Astrocyte (in vitro differentiated cells and primary cell): Measurements from ENCODE around the gene CROCC. TPM values are rescaled to one million over a fixed set of nuclear protein-coding genes. Genes with fewer than 3 reads are reported as not detected.

ENCODE experiments used
- DNase-seq: peaks from one replicate; pipeline ENCODE4 v3.0.0-alpha.2; 2010; ENCODE audit warnings: low read depth
- FAIRE-seq: peaks from 2 replicates; lab custom pipeline; 2011; peaks lifted over from hg19 to GRCh38; lab: Jason Lieb, UNC
- H2AFZ ChIP-seq: 2 replicates; pipeline ENCODE4 v1.6.0; 2012; ENCODE audit warnings: low read depth, low read length, inconsistent platforms
- H3K27ac ChIP-seq: 2 replicates; pipeline ENCODE4 v1.5.1; 2011; ENCODE audit warnings: low read depth, low read length, inconsistent platforms
- H3K27me3 ChIP-seq: 2 replicates; pipeline ENCODE4 v1.6.0; 2011; ENCODE audit warnings: low read length, inconsistent platforms; ENCODE audit not compliant: insufficient read depth
- H3K36me3 ChIP-seq: 2 replicates; pipeline ENCODE4 v1.5.1; 2011; ENCODE audit warnings: low read length, inconsistent platforms; ENCODE audit not compliant: insufficient read depth
- H3K4me1 ChIP-seq: 2 replicates; pipeline ENCODE4 v1.5.1; 2011; ENCODE audit warnings: low read length, inconsistent platforms; ENCODE audit not compliant: insufficient read depth
- H3K4me2 ChIP-seq: 2 replicates; pipeline ENCODE4 v1.6.0; 2012; ENCODE audit warnings: low read length, inconsistent platforms
- H3K4me3 ChIP-seq: 2 replicates; pipeline ENCODE4 v1.5.1; 2011; ENCODE audit warnings: low read depth, mild to moderate bottlenecking, low read length, inconsistent platforms; ENCODE audit not compliant: insufficient read depth
- H3K79me2 ChIP-seq: 2 replicates; pipeline ENCODE4 v1.6.0; 2012; ENCODE audit warnings: mild to moderate bottlenecking, low read length, inconsistent platforms; ENCODE audit not compliant: insufficient read depth
- H3K9ac ChIP-seq: 2 replicates; pipeline ENCODE4 v1.6.0; 2012; ENCODE audit warnings: mild to moderate bottlenecking, low read length, inconsistent platforms
- H3K9me3 ChIP-seq: 2 replicates; pipeline ENCODE4 v1.5.1; 2012; ENCODE audit warnings: low read depth, mild to moderate bottlenecking, low read length, inconsistent platforms; ENCODE audit not compliant: insufficient read depth
- H4K20me1 ChIP-seq: 2 replicates; pipeline ENCODE4 v1.6.0; 2012; ENCODE audit warnings: low read length, inconsistent platforms; ENCODE audit not compliant: insufficient read depth
- H3K27ac Mint-ChIP-seq: one replicate; pipeline ENCODE4 v1.8.0; 2021; ENCODE audit warnings: mild to moderate bottlenecking, mixed read lengths; ENCODE audit not compliant: unreplicated experiment
- H3K27me3 Mint-ChIP-seq: one replicate; pipeline ENCODE4 v1.8.0; 2021; ENCODE audit warnings: low read depth, mixed read lengths; ENCODE audit not compliant: unreplicated experiment
- H3K36me3 Mint-ChIP-seq: one replicate; pipeline ENCODE4 v1.8.0; 2021; ENCODE audit warnings: low read depth, mixed read lengths; ENCODE audit not compliant: unreplicated experiment
- H3K4me1 Mint-ChIP-seq: one replicate; pipeline ENCODE4 v1.8.0; 2021; ENCODE audit warnings: low read depth, mixed read lengths; ENCODE audit not compliant: unreplicated experiment
- H3K4me3 Mint-ChIP-seq: one replicate; pipeline ENCODE4 v1.8.0; 2021; ENCODE audit warnings: mild to moderate bottlenecking, moderate library complexity, mixed read lengths; ENCODE audit not compliant: unreplicated experiment
- H3K9me3 Mint-ChIP-seq: one replicate; pipeline ENCODE4 v1.8.0; 2021; ENCODE audit warnings: mild to moderate bottlenecking, mixed read lengths; ENCODE audit not compliant: unreplicated experiment
- EZH2 ChIP-seq: IDR thresholded peaks from 2 replicates; pipeline ENCODE4 v1.6.1; 2012; ENCODE audit warnings: mild to moderate bottlenecking, low read length, inconsistent platforms; ENCODE audit not compliant: insufficient read depth
- total RNA-seq: library from RNA; stranded (reverse); gene quantifications from 2 replicates; pipeline ENCODE4 v1.2.1, GENCODE V29; 2021
- TF ChIP-seq, protein P1 (sequence below): IDR thresholded peaks from 2 replicates; pipeline ENCODE4 v1.5.1; 2011; ENCODE audit warnings: low read depth, mild to moderate bottlenecking, inconsistent platforms, low read length, moderate library complexity; ENCODE audit not compliant: insufficient read depth

The CROCC gene
- total RNA-seq, 1 donor from 2014 or later: 12.1 TPM

DNA sequence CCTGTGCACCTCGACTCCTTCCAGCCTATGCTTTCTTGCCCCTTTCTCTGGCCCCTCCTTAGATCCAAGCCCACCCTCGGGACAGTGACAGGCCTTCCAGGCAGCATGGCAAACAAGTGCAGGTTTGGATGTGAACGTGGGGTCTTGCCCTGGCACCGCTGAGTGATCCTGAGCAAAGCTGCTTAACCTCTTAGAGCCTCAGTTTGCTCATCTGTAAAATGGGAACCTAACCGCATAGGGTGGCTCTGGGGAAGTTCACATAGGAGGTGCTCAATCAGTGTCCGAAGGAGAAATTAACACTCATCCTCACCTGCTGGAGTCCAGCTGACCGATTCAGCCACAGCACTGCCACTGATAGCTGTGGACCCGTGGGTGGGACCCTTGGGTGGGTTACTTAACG, 51.5 kb downstream of the CROCC start:
- Histone ChIP-seq H3K4me3 (no peak overlapping the region), H2AFZ (no peak overlapping the region), H3K27ac (no peak overlapping the region), H4K20me1 (peaks cover 60% of the 10 kb centered on the region), H3K27me3 (no peaks in the 10 kb centered on the region), H3K4me1 (peaks cover 10% of the 10 kb centered on the region), H3K79me2 (peaks cover 28% of the 10 kb centered on the region), H3K9ac (no peak overlapping the region), H3K4me2 (no peak overlapping the region), H3K36me3 (peaks cover 7% of the 10 kb centered on the region), H3K9me3 (no peaks in the 10 kb centered on the region)
- H3K36me3 Mint-ChIP-seq: peaks cover 3% of the 10 kb centered on the region
- H3K4me3 Mint-ChIP-seq: no peak overlapping the region
- FAIRE-seq (no peak), DNase-seq (no peak)
- no peak overlapping the region for H3K27ac Mint-ChIP-seq
- H3K27me3 Mint-ChIP-seq: no peaks in the 10 kb centered on the region
- no peaks in the 10 kb centered on the region for H3K9me3 Mint-ChIP-seq
- peaks cover 4% of the 10 kb centered on the region for H3K4me1 Mint-ChIP-seq
- TF ChIP-seq, protein P1, sequence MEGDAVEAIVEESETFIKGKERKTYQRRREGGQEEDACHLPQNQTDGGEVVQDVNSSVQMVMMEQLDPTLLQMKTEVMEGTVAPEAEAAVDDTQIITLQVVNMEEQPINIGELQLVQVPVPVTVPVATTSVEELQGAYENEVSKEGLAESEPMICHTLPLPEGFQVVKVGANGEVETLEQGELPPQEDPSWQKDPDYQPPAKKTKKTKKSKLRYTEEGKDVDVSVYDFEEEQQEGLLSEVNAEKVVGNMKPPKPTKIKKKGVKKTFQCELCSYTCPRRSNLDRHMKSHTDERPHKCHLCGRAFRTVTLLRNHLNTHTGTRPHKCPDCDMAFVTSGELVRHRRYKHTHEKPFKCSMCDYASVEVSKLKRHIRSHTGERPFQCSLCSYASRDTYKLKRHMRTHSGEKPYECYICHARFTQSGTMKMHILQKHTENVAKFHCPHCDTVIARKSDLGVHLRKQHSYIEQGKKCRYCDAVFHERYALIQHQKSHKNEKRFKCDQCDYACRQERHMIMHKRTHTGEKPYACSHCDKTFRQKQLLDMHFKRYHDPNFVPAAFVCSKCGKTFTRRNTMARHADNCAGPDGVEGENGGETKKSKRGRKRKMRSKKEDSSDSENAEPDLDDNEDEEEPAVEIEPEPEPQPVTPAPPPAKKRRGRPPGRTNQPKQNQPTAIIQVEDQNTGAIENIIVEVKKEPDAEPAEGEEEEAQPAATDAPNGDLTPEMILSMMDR: no peak
- TF ChIP-seq EZH2: no peak

DNA sequence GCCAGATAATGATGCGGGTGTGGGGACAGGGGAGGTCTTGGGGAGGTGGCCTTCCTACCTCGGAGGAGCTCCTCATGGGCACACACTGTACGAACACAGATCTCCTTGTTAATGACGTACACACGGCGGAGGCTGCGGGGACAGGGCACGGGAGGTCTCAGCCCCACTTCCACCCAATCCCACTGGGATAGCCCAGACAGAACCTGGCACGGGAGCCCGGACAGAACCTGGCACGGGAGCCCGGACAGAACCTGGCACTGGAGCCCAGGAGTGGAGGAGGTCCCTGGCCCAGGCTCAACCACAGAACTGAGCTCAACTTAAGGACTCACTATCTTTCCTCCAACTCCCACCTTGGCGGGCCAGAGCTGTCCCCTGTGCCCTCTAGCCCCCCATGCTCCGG, 53.5 kb downstream of the CROCC start:
- H3K4me1 Mint-ChIP-seq: peaks cover 4% of the 10 kb centered on the region
- Histone ChIP-seq H3K36me3 (peaks cover 4% of the 10 kb centered on the region), H2AFZ (no peak overlapping the region), H3K9ac (no peak overlapping the region), H3K4me2 (no peak overlapping the region), H3K27ac (no peak overlapping the region), H4K20me1 (peaks cover 72% of the 10 kb centered on the region), H3K4me1 (peaks cover 24% of the 10 kb centered on the region), H3K27me3 (no peaks in the 10 kb centered on the region), H3K4me3 (no peak overlapping the region), H3K79me2 (peaks cover 47% of the 10 kb centered on the region), H3K9me3 (no peaks in the 10 kb centered on the region)
- FAIRE-seq (no peak), DNase-seq (no peak)
- no peak for TF ChIP-seq EZH2
- TF ChIP-seq, protein P1: no peak
- peaks cover 3% of the 10 kb centered on the region for H3K36me3 Mint-ChIP-seq
- H3K27me3 Mint-ChIP-seq: no peaks in the 10 kb centered on the region
- H3K4me3 Mint-ChIP-seq: no peak overlapping the region
- H3K27ac Mint-ChIP-seq: no peak overlapping the region
- H3K9me3 Mint-ChIP-seq: no peaks in the 10 kb centered on the region

DNA sequence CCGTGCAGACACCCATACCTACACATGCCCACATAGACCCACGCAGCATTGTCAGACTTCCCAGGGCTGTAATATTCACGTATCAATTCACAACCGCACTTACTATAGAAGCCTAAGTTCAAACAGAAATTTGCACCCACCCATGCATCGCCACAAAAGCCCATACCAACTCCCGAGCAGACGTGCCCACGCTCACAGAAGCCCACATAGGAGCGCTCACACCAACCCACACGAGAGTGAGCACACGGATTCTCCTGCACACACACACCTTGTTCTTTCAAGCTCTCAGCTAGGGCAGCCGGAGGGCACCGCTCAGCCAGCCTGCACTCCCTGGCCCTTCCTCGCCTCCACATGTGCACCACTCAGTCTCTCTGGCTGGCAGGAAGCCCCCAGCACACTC, 54.1 kb downstream of the CROCC start:
- Histone ChIP-seq H3K4me2 (no peak overlapping the region), H3K27ac (no peak overlapping the region), H3K4me1 (peaks cover 27% of the 10 kb centered on the region), H3K4me3 (no peak overlapping the region), H4K20me1 (peaks cover 70% of the 10 kb centered on the region), H3K27me3 (no peaks in the 10 kb centered on the region), H3K79me2 (peaks cover 51% of the 10 kb centered on the region), H3K36me3 (peaks cover 4% of the 10 kb centered on the region), H3K9ac (no peak overlapping the region), H3K9me3 (no peaks in the 10 kb centered on the region), H2AFZ (no peak overlapping the region)
- Mint-ChIP-seq H3K4me1 (peaks cover 4% of the 10 kb centered on the region), H3K27me3 (no peaks in the 10 kb centered on the region), H3K9me3 (no peaks in the 10 kb centered on the region), H3K36me3 (peaks cover 3% of the 10 kb centered on the region), H3K27ac (no peak overlapping the region), H3K4me3 (no peak overlapping the region)
- FAIRE-seq (no peak), DNase-seq (no peak)
- TF ChIP-seq, protein P1: no peak
- TF ChIP-seq EZH2: no peak
